Mesothelial cell of epicardium (in vitro differentiated cells): Measurements from ENCODE around the gene LIMCH1. TPM values are rescaled to one million over a fixed set of nuclear protein-coding genes. Genes with fewer than 3 reads are reported as not detected.

ENCODE experiments used
- DNase-seq, 2 experiments: peaks; one replicate each; pipeline ENCODE4 v3.0.0; 2021; ENCODE audit warnings: low spot score in 2 of 2; ENCODE audit not compliant: unreplicated experiment in 2 of 2
- H3K27ac Mint-ChIP-seq: 2 replicates; pipeline ENCODE4 v1.8.0; 2021; ENCODE audit warnings: mixed read lengths
- H3K27me3 Mint-ChIP-seq: 2 replicates; pipeline ENCODE4 v1.8.0; 2021; ENCODE audit warnings: low read depth, mixed read lengths
- H3K36me3 Mint-ChIP-seq: 2 replicates; pipeline ENCODE4 v1.8.0; 2021; ENCODE audit warnings: mixed read lengths
- H3K4me1 Mint-ChIP-seq: 2 replicates; pipeline ENCODE4 v1.8.0; 2021; ENCODE audit warnings: mixed read lengths
- H3K4me3 Mint-ChIP-seq: 2 replicates; pipeline ENCODE4 v1.8.0; 2021; ENCODE audit warnings: mild to moderate bottlenecking, moderate library complexity, mixed read lengths
- H3K9me3 Mint-ChIP-seq: 2 replicates; pipeline ENCODE4 v1.8.0; 2021; ENCODE audit warnings: mixed read lengths
- CTCF ChIP-seq: fragments of 200-600 bp; sonication (generic); IDR thresholded peaks from one replicate; pipeline ENCODE4 v1.5.0; 2021; ENCODE audit warnings: antibody characterized with exemption; ENCODE audit not compliant: unreplicated experiment
- total RNA-seq: library from RNA; stranded (reverse); gene quantifications from 3 replicates; pipeline ENCODE4 v1.2.1, GENCODE V29; 2021

The LIMCH1 gene
- total RNA-seq, 1 donor from 2014 or later, result 66.8 TPM

- no peak for TF ChIP-seq CTCF
- Mint-ChIP-seq H3K36me3 (no peaks in the 10 kb centered on the region), H3K27ac (no peak overlapping the region), H3K4me3 (no peak overlapping the region), H3K9me3 (no peaks in the 10 kb centered on the region), H3K4me1 (peaks cover 55% of the 10 kb centered on the region), H3K27me3 (no peaks in the 10 kb centered on the region)
- no peak for DNase-seq
Observed at GRCh38 chr4:41532882-41533281, 5.1 kb upstream of the LIMCH1 start.

GRCh38 chr4:41533680-41534079, 4.3 kb upstream of the LIMCH1 start:
- DNase-seq, result no peak
- H3K4me1 Mint-ChIP-seq, result peaks cover 55% of the 10 kb centered on the region
- no peak overlapping the region for H3K4me3 Mint-ChIP-seq
- no peaks in the 10 kb centered on the region for H3K9me3 Mint-ChIP-seq
- TF ChIP-seq CTCF, result no peak
- H3K36me3 Mint-ChIP-seq, result no peaks in the 10 kb centered on the region
- H3K27me3 Mint-ChIP-seq, result no peaks in the 10 kb centered on the region
- H3K27ac Mint-ChIP-seq, result no peak overlapping the region

GRCh38 chr4:41534404-41534803, 3.6 kb upstream of the LIMCH1 start:
- H3K9me3 Mint-ChIP-seq, result no peaks in the 10 kb centered on the region
- no peak for TF ChIP-seq CTCF

GRCh38 chr4:41535911-41536371, 2.0 kb upstream of the LIMCH1 start:
- peak overlapping the region; percentile 74 for H3K27ac Mint-ChIP-seq
- DNase-seq, result no peak
- no peaks in the 10 kb centered on the region for H3K27me3 Mint-ChIP-seq
- H3K4me1 Mint-ChIP-seq, result peaks cover 56% of the 10 kb centered on the region
- H3K36me3 Mint-ChIP-seq, result no peaks in the 10 kb centered on the region
- H3K4me3 Mint-ChIP-seq, result no peak overlapping the region
- H3K9me3 Mint-ChIP-seq, result no peaks in the 10 kb centered on the region
- no peak for TF ChIP-seq CTCF

More at GRCh38 chr4:41534404-41534803, 3.6 kb upstream of the LIMCH1 start:
- no peaks in the 10 kb centered on the region for H3K27me3 Mint-ChIP-seq
- no peak for DNase-seq
- H3K36me3 Mint-ChIP-seq, result no peaks in the 10 kb centered on the region
- H3K4me1 Mint-ChIP-seq, result peaks cover 56% of the 10 kb centered on the region
- H3K4me3 Mint-ChIP-seq, result no peak overlapping the region
- H3K27ac Mint-ChIP-seq, result no peak overlapping the region

- Mint-ChIP-seq H3K4me3 (no peak overlapping the region), H3K9me3 (no peaks in the 10 kb centered on the region), H3K36me3 (no peaks in the 10 kb centered on the region), H3K27me3 (no peaks in the 10 kb centered on the region), H3K27ac (no peak overlapping the region), H3K4me1 (peaks cover 62% of the 10 kb centered on the region)
- no peak for DNase-seq
- TF ChIP-seq CTCF, result no peak
Observed at GRCh38 chr4:41537292-41537890, 566 bp upstream of the LIMCH1 start.
